NOMO-1 treated with dmso at 0.1 percent for 144 hours (cell line): ENCODE results near the gene PRLHR.

Source experiments
- DNase-seq: peaks from one replicate; lab custom pipeline; 2025; ENCODE audit not compliant: unreplicated experiment; lab: John Stamatoyannopoulos, UW

The PRLHR gene

DNA sequence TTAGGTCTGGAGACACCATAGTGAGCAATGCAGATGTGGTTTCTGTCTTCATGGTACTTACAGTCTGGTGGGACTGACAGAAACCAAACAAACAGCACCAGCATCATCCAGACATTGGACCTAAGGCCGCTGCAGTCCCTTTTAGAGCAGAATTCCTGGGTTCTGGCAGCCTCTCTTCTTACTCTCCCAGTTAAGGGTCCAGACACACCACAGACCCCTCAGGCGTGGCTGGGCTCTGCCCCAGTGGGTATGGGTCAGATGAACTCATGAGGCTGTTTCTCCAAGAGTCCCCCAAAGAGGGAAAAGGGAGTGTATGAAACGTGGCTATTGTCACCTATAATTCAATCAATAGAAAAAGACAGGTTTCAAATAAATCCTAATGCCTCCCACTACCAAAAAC is 31.3 kb downstream of the PRLHR start:
- no peak for DNase-seq

GRCh38 chr10:118563373-118563890 is 32.0 kb downstream of the PRLHR start:
- DNase-seq: no peak

- DNase-seq: no peak
Observed at GRCh38 chr10:118562851-118563250, 32.6 kb downstream of the PRLHR start.

GRCh38 chr10:118557946-118558345 is 37.5 kb downstream of the PRLHR start:
- no peak for DNase-seq

- peak; percentile 49 for DNase-seq
Observed at GRCh38 chr10:118551535-118552100, 43.8 kb downstream of the PRLHR start.

GRCh38 chr10:118547282-118547681 is 48.2 kb downstream of the PRLHR start:
- DNase-seq: no peak

- DNase-seq: no peak
Observed at GRCh38 chr10:118546479-118546878, 49.0 kb downstream of the PRLHR start.

DNA sequence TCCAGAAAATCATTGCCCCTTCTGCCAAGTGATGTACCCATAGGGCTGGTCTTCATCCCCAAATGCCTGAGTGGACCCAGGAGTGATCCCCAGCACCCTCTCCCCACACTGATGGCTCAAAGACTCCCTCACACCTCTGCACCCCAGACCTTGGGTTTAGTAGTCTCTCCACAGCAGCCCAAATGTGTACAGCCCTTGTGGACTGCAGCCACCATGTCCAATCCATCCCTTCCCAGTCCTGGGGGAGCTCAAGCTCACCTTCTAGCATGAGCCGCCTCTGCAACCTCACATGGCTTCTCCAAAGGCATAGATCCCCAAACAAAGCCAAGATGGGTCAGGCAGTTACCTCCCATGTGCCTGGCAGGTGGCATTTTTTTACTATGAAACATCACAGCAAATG is 50.1 kb downstream of the PRLHR start:
- DNase-seq: no peak

DNA sequence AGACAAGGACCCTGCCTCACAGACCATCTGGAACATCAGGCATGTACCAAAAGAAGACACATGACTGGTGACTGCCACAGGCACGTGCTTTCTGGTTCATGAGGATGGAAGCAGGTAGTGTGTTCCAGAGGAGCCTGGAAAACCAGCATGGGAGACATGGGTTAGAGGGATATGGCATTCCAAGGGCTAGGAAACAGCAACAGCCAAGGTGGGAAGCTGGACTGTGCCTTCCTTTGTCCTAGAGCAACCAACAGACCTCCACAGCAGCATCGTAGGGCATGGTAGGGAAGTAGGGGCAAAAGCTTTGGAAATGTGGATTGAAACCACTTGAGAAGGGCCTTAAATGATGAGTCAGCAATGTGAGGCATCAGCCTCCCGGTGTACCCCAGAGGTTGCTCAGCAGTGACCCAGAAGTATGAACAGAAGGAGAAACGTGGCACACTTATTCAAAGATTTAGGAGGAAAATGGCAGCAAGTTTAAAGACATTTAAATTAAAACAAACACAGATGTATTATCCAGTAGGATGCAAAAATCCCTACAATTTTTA is 51.0 kb downstream of the PRLHR start:
- DNase-seq: no peak

GRCh38 chr10:118543714-118544400 is 51.6 kb downstream of the PRLHR start:
- peak; percentile 64 for DNase-seq

GRCh38 chr10:118542745-118543144 is 52.7 kb downstream of the PRLHR start:
- no peak for DNase-seq

DNA sequence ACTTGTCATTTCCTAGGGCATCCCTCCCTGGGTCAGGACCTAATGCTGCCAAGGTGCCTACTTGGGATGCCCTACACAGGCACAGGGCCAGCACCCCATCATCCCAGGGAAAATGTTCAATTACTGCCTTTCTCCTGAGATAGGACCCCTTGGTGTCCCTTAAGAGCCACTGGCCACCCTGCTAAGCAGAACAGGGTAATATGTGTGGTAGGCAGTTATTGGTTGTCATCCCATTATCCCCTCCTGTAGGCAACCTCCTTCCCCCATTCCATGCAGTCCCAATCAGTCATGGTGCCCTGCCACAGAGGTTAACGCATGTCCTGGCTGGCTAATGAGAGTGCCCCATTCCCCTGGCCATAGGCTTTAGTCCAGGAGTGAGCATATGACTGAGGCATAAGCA is 53.2 kb downstream of the PRLHR start:
- no peak for DNase-seq

GRCh38 chr10:118541718-118542117 is 53.7 kb downstream of the PRLHR start:
- DNase-seq: no peak
